GM18868 (cell line): ENCODE data around the gene ETV5.
"Not testable (repeated sequence)": the region's sequence is repeated elsewhere in the genome, so short reads cannot be mapped to it uniquely, and the experiment has no call there.

Experiments
- ATAC-seq: cut with Tn5 transposase; IDR thresholded peaks from one replicate; pipeline ENCODE4 v1.9.1; 2021; ENCODE audit warnings: mild to moderate bottlenecking, moderate library complexity; ENCODE audit not compliant: unreplicated experiment

ETV5 gene

DNA sequence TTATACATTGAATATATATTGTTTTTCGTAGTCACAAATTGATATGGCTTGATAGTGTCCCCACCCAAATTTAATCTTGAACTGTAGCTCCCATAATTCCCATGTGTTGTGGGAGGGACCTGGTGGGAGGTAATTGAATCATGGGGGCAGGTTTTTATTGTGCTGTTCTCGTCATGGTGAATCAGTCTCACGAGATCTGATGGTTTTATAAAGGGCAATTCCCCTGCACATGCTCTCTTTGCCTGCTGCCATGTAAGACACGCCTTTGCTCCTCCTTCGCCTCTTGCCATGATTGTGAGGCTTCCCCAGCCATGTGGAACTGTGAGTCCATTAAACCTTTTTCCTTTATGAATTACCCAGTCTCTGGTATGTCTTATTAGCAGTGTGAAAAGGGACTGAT is 82.9 kb downstream of the ETV5 start:
- not testable (repeated sequence) for ATAC-seq

DNA sequence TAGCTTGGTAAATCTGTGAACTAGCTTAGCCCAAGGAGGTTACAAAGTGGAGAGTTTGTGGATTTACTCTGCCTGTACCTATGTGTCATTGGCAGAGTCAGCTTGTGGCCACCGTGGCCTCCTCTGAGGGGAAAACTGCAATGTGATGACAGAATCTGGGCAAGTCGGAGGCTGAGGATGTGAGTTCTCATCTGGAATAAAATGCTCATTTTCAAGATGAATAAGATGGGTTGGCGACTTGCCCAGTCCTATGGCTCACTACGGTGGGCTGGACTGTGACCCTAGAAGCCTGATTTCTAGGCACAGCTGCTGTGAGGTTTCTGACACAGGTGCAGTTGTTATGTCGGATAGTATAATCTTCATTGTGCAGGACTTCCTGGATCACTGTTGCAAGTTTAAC is 83.7 kb downstream of the ETV5 start:
- ATAC-seq, result no peak

DNA sequence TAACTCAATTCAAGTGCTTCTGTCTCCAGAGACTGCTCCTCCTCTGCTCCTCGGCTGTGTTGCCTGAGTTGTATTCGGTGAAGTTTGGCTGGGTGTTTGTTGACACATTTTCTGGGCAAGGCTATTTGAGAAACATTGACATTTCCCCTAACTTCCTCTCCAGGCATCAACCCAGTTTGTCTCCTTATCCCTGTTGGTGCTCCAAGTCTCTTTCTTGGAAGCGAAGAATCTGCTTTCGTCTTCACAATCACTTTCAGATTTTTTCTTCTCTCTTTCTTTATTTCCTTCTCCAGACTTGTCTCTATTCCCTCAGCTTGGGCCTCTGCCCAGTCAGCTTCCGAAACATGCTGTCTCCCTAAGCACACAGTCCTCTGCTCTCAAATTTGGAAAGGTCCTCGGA is 84.7 kb downstream of the ETV5 start:
- no peak for ATAC-seq

DNA sequence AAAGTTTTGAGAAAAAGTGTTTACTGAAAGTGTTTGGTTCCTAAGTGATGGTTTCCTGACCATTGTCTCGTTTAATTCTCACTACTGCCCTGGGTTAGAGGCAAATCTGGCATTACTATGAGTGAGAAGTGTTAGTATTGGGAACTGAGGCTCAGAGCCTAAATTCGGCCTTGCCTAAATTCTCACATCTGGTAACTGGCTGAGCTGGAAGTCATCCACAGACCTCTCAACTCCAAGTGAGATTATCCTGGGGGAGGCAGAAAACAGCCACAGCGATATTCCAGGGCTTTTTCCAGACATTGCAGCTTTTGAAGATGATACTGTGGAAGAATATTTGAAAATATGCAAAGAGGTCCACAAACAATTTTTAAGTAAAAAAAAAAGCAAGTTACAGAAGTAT is 86.0 kb downstream of the ETV5 start:
- ATAC-seq, result no peak

DNA sequence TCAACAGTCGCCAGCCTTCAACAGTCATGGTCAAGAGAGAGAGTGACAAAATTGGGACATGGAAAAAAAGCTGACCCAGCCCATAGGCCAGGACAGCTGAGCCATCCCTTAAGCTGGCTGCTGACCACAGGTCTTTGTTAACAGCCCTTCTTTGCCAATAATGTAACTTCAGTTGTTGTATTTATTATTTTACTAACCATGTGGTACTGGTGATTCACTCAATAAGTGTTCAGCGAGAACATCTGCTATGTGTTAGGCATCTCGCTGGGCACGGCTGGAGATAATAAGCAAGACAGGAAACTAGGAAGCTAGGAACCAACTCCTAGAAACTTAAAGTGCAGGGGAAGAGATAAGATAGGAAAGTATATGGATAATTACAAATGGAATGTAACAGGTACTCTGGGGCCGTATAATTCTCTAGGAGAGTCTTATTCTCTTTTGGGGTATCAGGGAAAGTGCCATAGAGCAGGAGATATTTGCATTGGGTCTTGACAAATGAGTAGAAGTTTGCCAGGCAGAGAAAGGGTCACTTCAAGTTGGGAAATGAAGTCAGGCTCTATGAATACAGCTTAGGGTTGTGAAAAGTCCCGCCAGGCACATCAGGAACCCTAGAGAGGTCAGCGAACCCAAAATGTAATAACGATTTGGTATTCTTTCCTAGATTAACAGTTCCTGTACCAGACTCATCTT is 87.1 kb downstream of the ETV5 start:
- no peak for ATAC-seq

DNA sequence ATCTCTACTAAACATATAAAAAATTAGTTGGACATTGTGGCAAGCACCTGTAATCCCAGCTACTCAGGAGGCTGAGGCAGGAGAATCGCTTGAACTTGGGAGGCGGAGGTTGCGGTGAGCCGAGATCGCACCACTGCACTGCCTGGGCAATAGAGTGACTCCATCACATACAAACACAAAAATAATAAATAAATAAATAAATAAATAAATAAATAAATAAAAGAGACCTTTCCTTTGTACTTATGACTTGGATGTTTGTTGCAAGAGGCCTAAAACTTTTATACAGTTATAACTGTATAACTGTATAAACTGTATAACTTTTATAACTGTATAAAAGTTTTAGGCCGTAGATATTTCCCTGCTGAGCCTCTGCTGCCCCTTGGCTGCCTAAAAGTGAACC is 87.6 kb downstream of the ETV5 start:
- ATAC-seq, result not testable (repeated sequence)

DNA sequence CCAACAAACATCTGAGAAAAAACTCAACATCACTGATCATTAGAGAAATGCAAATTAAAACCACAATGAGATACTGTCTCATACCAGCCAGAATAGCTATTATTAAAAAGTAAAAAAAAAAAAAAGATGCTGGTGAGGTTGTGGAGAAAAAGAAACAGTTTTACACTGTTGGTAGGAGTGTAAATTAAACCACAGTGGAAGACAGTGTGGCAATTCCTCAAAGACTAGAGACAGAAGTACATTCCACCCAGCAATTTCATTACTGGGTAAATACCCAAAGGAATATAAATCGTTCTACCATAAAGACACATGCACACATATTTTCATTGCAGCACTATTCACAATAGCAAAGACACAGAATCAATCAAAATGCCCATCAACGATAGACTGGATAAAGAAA is 89.6 kb downstream of the ETV5 start:
- ATAC-seq, result not testable (repeated sequence)

DNA sequence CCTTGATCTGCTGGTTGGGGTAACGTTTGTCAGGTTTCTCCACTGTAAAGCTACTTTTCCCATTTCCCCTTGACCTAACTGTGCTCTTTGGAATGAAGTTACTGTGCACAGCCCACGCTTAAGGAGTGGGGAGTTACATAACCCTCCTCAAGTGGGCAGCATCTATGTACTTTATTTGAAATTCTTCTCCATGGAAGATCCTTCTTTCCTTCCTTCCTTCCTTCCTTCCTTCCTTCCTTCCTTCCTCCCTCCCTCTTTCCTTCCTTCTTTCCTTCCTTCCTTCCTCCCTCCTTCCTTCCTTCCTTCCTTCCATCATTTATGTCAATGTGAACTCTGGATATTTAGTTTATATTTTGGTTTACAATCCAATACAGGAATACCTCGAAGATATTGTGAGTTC is 94.0 kb downstream of the ETV5 start:
- no peak for ATAC-seq

DNA sequence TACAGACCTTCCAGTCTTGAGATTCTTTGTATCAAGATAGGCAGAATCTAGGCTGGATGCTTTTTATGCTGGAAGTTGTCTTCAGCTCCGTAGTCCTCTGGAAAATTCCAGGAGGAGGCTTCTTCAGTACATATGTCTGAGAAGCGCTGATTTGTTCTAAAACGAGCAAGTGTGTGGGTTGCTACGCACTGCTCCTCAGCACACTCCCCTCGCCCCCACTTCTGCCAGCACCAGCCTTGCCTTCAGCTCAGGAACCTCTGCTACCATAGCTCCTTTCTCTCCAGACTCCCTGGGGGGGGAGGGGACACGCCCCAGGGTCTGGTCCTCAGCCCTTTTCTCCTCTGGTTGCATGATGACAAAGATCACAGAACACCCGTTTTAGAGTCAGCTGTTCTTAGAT is 95.6 kb downstream of the ETV5 start:
- no peak for ATAC-seq

DNA sequence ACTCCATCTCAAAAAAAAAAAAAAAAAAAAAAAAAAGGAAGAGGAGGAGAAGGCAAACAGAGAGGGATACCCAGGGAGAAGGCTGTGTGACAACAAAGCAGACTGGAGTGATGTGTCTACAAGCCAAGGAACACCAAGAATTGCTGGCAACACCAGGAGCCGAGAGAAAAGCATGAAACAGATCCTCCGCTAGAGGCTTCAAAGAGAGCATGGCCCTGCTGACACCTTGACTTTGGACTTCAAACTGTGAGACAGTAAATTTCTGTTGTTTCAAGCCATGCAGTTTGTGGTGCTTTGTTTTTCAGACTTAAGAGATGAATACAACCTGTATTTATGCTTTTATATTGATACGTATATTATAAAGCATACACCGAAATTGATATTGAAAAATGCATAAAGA is 96.8 kb downstream of the ETV5 start:
- no peak for ATAC-seq

DNA sequence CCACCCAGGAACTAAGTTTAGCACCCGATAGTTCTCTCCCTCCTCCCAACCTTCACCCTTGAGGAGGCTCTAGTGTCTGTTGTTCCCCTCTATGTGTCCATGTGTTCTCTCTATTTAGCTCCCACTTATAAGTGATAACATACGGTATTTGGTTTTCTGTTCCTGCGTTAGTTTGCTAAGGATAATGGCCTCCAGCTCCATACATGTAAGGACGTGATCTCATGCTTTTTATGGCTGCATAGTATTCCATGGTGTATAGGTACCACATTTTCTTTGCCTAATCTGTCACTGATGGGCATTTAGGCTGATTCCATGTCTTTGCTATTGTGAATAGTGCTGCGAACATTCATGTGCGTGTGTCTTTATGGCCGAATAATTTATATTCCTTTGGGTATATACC is 104.2 kb downstream of the ETV5 start:
- no peak for ATAC-seq

DNA sequence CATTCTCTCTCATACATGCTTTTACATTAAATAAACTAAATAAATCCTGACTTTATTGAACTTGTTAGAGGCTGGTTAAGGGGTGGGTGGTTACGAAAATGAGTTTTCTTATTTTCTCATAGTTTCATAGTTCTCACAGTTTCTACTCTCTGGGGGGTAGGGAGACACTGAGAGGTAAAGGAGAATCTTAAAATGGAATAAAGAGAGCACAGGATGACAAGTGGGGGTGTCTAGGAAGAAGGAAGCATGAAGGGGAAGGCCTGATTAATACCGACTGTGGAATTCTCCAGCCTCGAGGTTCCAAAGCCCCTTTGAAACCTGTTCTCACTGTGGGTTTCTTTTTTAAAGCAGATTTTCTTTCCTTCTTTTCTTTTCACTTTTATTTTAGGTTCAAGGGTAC is 104.7 kb downstream of the ETV5 start:
- ATAC-seq, result peak; percentile 28

DNA sequence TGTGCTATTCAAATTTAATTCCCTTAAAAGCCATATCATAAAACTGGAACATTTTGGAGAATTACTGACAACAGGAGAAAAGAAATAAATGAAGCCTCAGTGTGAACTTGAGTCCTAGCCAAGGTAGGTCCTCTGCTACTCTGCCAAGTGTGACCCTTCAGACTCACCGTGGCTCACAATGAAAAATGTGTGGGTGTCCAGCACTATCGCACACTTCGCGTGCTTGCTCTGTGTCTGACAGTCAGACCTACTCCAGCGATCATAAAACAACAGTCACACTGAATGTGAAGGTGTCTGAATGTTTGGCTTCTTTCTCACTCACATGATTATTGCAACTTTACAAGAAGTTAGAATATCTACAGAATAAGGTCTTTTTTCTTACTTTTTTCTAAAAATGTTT is 105.3 kb downstream of the ETV5 start:
- peak; percentile 91 for ATAC-seq

DNA sequence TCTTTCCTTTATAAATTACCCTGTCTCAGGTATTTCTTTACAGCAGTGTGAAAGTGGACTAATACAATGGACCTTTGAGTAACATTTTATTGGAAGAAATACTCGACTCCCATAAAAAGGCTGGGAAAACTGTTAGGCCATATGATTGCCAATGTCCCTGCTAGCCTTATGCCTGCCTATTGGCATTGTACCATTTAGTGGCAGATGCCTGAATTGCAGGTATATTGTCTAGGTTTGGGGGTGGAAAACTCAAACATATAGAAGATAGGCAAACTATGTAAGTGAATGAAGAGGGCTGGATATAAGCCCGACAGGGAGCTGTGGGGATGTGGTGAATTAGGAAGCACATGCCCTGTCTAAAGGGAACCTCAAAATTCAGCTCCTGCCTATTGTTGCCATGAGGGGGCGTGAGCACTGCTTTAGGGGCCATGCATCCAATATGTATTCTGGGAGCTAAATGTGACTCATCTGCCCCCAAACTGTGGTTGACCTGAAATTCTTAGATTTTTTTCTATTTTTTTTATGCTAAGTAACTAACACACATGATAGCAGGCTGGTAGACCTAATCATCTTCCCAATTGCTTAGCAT is 105.9 kb downstream of the ETV5 start:
- peak; percentile 49 for ATAC-seq

DNA sequence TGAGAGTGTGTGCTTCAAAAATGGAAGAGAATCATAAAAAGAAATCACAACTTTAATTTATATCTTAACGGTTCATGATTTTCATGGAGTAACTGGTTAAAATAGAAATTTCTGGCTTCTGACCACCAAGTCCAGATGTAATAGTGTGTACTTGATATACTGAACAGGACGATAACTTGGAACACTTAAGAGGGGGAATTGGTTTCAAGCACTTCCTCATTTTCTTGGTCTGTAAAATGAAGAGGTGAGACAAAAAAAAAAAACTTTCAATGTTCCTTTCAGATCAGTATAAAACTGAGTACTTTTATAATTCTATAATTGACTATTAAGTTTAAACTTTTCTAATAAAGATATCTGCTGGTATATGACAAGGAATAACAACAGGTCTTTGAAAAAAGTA is 107.0 kb downstream of the ETV5 start:
- ATAC-seq, result no peak

DNA sequence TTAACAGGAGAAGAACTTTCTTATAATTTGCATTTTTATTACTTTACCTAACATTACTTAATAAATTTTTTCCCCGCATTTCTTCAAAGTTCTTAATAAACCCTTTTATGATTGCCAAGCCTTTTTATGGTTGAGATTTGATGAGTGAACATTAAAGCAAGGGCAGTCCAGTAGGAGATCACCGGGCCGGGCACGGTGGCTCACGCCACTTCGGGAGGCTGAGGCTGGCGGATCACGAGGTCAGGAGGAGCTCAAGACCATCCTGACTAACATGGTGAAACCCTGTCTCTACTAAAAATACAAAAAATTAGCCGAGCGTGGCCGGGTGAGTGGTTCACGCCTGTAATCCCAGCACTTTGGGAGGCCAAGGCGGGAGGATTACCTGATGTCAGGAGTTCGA is 109.7 kb downstream of the ETV5 start:
- no peak for ATAC-seq

DNA sequence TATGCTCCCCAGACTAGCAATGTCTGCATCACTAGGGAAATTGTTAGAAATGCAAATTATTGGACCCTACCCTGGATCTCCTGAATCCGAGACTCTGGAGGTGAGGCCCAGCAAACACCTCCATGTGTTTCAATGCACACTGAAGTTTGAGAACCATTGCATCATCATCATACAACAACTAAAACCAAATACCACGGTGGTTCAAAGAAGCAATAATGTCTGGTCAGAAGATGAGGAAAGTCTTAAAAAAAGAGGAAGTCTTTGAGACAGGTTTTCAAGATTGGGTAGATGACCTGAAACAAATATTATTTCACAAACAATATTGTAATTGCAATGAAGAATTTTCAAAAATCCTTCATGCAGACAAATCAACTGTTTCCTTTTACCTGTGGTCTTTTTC is 110.8 kb downstream of the ETV5 start:
- no peak for ATAC-seq

DNA sequence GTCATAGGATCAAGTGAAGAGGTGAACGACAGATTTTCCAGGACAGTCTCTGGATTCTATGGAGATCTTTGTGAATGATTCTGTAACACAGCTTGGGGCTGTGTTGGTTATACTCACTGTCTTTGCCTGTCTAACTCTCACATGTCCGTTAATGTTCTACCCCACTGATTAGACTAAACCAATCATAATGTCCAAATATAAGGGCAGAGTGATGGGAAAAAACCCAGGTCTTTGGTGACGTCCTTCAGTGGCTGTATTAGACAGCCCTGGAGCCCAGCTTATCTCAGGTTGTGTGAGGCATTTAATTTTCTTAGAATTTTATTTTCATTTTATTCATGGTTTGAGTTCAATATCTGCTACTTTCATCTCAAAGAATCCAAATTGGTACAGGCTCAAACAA is 111.8 kb downstream of the ETV5 start:
- ATAC-seq, result no peak
